Measurements from ENCODE around the gene ATP2C2.
A peak's percentile ranks its signal among the peaks of the same experiment; 100 is the strongest.

Gene ATP2C2

GRCh38 chr16:84483882-84484565, 115.7 kb downstream of the ATP2C2 start:
- H3K36me3 ChIP-seq (ENCODE audit: insufficient read depth, low read length) = 0 out of 2 replicates have a peak, but pooled peaks cover 4% of the 10 kb centered on the region
- no peaks in the 10 kb centered on the region for H4K20me1 ChIP-seq (ENCODE audit: insufficient read depth, low read length)
- no peaks in the 10 kb centered on the region for H3K4me1 ChIP-seq (ENCODE audit: insufficient read depth, low read length, severe bottlenecking)
- H3K27ac ChIP-seq (ENCODE audit: low read depth, low read length, poor library complexity, severe bottlenecking) = no peak overlapping the region
- H3K4me2 ChIP-seq (ENCODE audit: low read length) = no peak overlapping the region
- TF ChIP-seq, protein P1, sequence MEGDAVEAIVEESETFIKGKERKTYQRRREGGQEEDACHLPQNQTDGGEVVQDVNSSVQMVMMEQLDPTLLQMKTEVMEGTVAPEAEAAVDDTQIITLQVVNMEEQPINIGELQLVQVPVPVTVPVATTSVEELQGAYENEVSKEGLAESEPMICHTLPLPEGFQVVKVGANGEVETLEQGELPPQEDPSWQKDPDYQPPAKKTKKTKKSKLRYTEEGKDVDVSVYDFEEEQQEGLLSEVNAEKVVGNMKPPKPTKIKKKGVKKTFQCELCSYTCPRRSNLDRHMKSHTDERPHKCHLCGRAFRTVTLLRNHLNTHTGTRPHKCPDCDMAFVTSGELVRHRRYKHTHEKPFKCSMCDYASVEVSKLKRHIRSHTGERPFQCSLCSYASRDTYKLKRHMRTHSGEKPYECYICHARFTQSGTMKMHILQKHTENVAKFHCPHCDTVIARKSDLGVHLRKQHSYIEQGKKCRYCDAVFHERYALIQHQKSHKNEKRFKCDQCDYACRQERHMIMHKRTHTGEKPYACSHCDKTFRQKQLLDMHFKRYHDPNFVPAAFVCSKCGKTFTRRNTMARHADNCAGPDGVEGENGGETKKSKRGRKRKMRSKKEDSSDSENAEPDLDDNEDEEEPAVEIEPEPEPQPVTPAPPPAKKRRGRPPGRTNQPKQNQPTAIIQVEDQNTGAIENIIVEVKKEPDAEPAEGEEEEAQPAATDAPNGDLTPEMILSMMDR (IDR thresholded peaks at IDR 0.05; ENCODE audit: low read length) = no peak
- TF ChIP-seq EZH2 (IDR thresholded peaks at IDR 0.05; ENCODE audit: borderline replicate concordance, low read length) = no peak
- H3K4me3 ChIP-seq (ENCODE audit: low read depth, low read length, poor library complexity, severe bottlenecking) = no peak overlapping the region
- no peak overlapping the region for H2AFZ ChIP-seq (ENCODE audit: low read length)
- H3K9ac ChIP-seq (ENCODE audit: low read length) = no peak overlapping the region
- H3F3A ChIP-seq (ENCODE audit: insufficient read depth, low read length) = no peaks in the 10 kb centered on the region
- no peaks in the 10 kb centered on the region for H3K9me3 ChIP-seq (ENCODE audit: low read length)
- H3K79me2 ChIP-seq (ENCODE audit: insufficient read depth, low read length) = no peaks in the 10 kb centered on the region
- H3K27me3 ChIP-seq (ENCODE audit: insufficient read depth, low read length) = no peaks in the 10 kb centered on the region
- no peaks in the 10 kb centered on the region for H3K9me2 ChIP-seq (ENCODE audit: low read depth, low read length)

DNA sequence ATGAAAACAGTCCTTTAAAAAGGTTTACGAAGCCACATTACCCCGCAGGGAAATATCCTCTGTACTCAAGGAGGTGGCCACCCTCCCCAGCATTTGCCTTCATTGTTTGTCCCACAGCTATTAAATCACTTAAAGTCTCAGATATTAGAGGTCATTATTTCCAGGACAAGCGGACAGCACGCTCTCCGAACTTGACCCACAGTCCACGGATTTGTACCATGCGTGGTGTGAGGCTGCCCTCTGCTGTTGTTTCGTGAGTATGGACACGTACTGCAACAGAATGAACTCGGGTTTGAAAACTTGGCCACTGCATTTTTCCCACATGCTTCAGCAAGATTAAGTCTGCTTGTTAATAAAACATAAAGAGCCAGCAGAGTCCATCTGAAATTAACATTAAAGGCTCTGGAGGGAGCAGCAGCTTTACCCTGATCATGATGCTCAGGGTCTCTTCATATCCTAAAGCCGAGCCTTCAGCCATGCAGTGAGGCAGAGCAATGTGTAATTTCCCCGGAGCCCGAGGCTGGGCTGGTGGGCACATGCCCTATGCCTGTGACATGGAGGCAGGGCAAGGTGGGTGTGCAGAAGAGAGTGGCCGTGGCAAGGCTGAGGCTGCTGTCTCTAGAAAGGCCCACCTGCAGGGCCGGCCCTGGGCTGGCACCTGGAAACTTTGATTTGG, 116.4 kb downstream of the ATP2C2 start:
- H3K36me3 ChIP-seq (ENCODE audit: insufficient read depth, low read length) = 0 out of 2 replicates have a peak, but pooled peaks cover 4% of the 10 kb centered on the region
- H4K20me1 ChIP-seq (ENCODE audit: insufficient read depth, low read length) = no peaks in the 10 kb centered on the region
- no peaks in the 10 kb centered on the region for H3K9me2 ChIP-seq (ENCODE audit: low read depth, low read length)
- no peaks in the 10 kb centered on the region for H3F3A ChIP-seq (ENCODE audit: insufficient read depth, low read length)
- H3K4me3 ChIP-seq (ENCODE audit: low read depth, low read length, poor library complexity, severe bottlenecking) = no peak overlapping the region
- no peaks in the 10 kb centered on the region for H3K9me3 ChIP-seq (ENCODE audit: low read length)
- no peaks in the 10 kb centered on the region for H3K4me1 ChIP-seq (ENCODE audit: insufficient read depth, low read length, severe bottlenecking)
- no peaks in the 10 kb centered on the region for H3K79me2 ChIP-seq (ENCODE audit: insufficient read depth, low read length)
- TF ChIP-seq, protein P1 (IDR thresholded peaks at IDR 0.05; ENCODE audit: low read length) = peak; percentile 94
- TF ChIP-seq EZH2 (IDR thresholded peaks at IDR 0.05; ENCODE audit: borderline replicate concordance, low read length) = no peak
- H3K4me2 ChIP-seq (ENCODE audit: low read length) = no peak overlapping the region
- no peak overlapping the region for H3K9ac ChIP-seq (ENCODE audit: low read length)
- H2AFZ ChIP-seq (ENCODE audit: low read length) = no peak overlapping the region
- no peaks in the 10 kb centered on the region for H3K27me3 ChIP-seq (ENCODE audit: insufficient read depth, low read length)
- H3K27ac ChIP-seq (ENCODE audit: low read depth, low read length, poor library complexity, severe bottlenecking) = no peak overlapping the region

DNA sequence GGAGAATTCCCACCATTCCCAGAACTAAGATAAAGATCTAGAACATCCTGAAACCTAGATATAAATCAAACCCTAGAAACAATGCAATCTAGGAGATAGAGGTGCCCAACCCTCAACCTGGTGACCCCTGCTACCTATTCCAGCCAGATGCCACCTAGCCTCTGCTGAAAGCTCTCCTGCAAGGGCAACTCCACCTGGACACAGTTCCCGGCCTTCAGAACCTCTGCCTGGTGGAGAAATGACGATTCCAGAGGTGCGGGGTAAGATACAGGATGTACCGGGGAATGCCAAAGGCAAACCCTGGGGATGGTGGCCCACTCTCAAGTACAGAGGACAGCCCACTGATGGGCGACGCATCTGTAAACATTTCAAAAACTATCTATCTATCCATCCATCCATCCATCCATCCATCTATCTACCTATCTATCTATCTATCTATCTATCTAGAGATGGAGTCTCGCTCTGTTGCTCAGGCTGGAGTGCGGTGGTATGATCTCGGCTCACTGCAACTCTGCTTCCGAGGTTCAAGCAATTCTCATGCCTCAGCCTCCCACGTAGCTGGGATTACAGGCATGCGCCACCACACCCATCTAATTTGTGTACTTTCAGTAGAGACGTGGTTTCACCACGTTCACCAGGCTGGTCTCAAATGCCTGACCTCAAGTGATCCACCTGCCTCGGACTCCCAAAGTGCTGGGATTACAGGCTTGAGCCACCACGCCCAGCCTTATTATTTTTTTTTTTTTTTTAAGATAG, 117.1 kb downstream of the ATP2C2 start:
- Histone ChIP-seq H3K4me3 (ENCODE audit: low read depth, low read length, poor library complexity, severe bottlenecking) (no peak overlapping the region), H3K9me3 (ENCODE audit: low read length) (no peaks in the 10 kb centered on the region), H3K27ac (ENCODE audit: low read depth, low read length, poor library complexity, severe bottlenecking) (no peak overlapping the region), H3K9ac (ENCODE audit: low read length) (no peak overlapping the region), H3F3A (ENCODE audit: insufficient read depth, low read length) (no peaks in the 10 kb centered on the region), H3K36me3 (ENCODE audit: insufficient read depth, low read length) (0 out of 2 replicates have a peak, but pooled peaks cover 4% of the 10 kb centered on the region), H3K79me2 (ENCODE audit: insufficient read depth, low read length) (no peaks in the 10 kb centered on the region), H3K4me2 (ENCODE audit: low read length) (no peak overlapping the region), H4K20me1 (ENCODE audit: insufficient read depth, low read length) (no peaks in the 10 kb centered on the region), H3K27me3 (ENCODE audit: insufficient read depth, low read length) (no peaks in the 10 kb centered on the region), H2AFZ (ENCODE audit: low read length) (no peak overlapping the region), H3K4me1 (ENCODE audit: insufficient read depth, low read length, severe bottlenecking) (no peaks in the 10 kb centered on the region), H3K9me2 (ENCODE audit: low read depth, low read length) (no peaks in the 10 kb centered on the region)
- TF ChIP-seq, protein P1 (IDR thresholded peaks at IDR 0.05; ENCODE audit: low read length) = no peak

Measured in OCI-LY1 (cell line).